ENCODE results near the gene FBN1.

GRCh38 chr15:48533982-48534381 lies 111.5 kb downstream of the FBN1 start:
- TF ChIP-seq CTCF (IDR thresholded peaks at IDR 0.05) (no peak), POLR2A (IDR thresholded peaks at IDR 0.05) (no peak)

Measured in thyroid gland (tissue), 4 donors.